HepG2 (cell line): ENCODE data around the gene SLC25A47. TPM values are rescaled to one million over a fixed set of nuclear protein-coding genes. Genes with fewer than 3 reads are reported as not detected.
A peak's percentile ranks its signal among the peaks of the same experiment; 100 is the strongest.

ENCODE experiments used
- ATAC-seq: fragments of 200-7000 bp; cut with Tn5 transposase; 3 replicates; pipeline ENCODE4 v1.9.1; 2020; ENCODE audit warnings: mild to moderate bottlenecking, moderate library complexity
- BruUV-seq: library from RNA; stranded (reverse); fragments of 400-500 nt; replicated peaks from 2 replicates; lab custom pipeline; 2021; lab: Mats Ljungman, UMichigan
- CTCF ChIA-PET: fragments of 300-600 bp; formaldehyde crosslinking; extraction: SDS; loops from one replicate; lab custom pipeline; 2021; ENCODE audit warnings: low total read pairs, inconsistent platforms, low intra/inter-chr PET ratio; lab: Yijun Ruan, JAX
- POLR2A ChIA-PET: fragments of 350-600 bp; sonication (Branson Sonifier 250); formaldehyde crosslinking; loops from one replicate; lab custom pipeline; 2020; ENCODE audit warnings: antibody characterized with exemption, inconsistent platforms; lab: Yijun Ruan, JAX
- DNase-seq: peaks from one replicate; pipeline ENCODE4 v3.0.0-alpha.2; 2015; ENCODE audit warnings: low spot score
- FAIRE-seq: peaks from 3 replicates; lab custom pipeline; 2011; peaks lifted over from hg19 to GRCh38; lab: Jason Lieb, UNC
- H2AFZ ChIP-seq: one replicate; pipeline ENCODE4 v1.6.1; 2011; ENCODE audit warnings: low read length, inconsistent platforms
- H3K27ac ChIP-seq: fragments of 300-600 bp; 3 replicates; pipeline ENCODE4 v1.8.0; 2011; ENCODE audit warnings: mixed run types, mild to moderate bottlenecking, mixed read lengths, low read length, inconsistent platforms; ENCODE audit not compliant: insufficient read depth; ENCODE audit errors: extremely low read length
- H3K27me3 ChIP-seq, 2 experiments: fragments of 200-600 bp in 1 of 2; 2 replicates in 1 of 2; 3 replicates in 1 of 2; pipeline versions ENCODE4 v1.6.0 to v1.8.0; 2011; ENCODE audit warnings: low read length in 2 of 2, mild to moderate bottlenecking in 2 of 2, moderate library complexity in 2 of 2, inconsistent platforms in 1 of 2; ENCODE audit not compliant: insufficient read depth in 2 of 2, control insufficient read depth in 1 of 2
- H3K36me3 ChIP-seq, 2 experiments: fragments of 200-600 bp in 1 of 2; replicated peaks in 1 of 2; 2 replicates in 1 of 2; 3 replicates in 1 of 2; pipeline versions ENCODE4 v1.5.1 to v1.8.0; 2011; ENCODE audit warnings: low read length in 2 of 2, inconsistent platforms in 1 of 2; ENCODE audit not compliant: insufficient read depth in 2 of 2, control insufficient read depth in 1 of 2
- H3K4me1 ChIP-seq: 2 replicates; pipeline ENCODE4 v1.5.1; 2012; ENCODE audit warnings: low read length, inconsistent platforms; ENCODE audit not compliant: insufficient read depth
- H3K4me2 ChIP-seq: 2 replicates; pipeline ENCODE4 v1.6.0; 2011; ENCODE audit warnings: low read depth, low read length, inconsistent platforms
- H3K4me3 ChIP-seq, 3 experiments: fragments of 200-600 bp in 1 of 3; sonication (generic), shearing (Covaris generic) in 1 of 3; replicated peaks in 1 of 3; 2 replicates each; pipeline ENCODE4 v1.5.1; 2011 to 2016; ENCODE audit warnings: low read length in 3 of 3, inconsistent platforms in 2 of 3, low read depth in 2 of 3, mild to moderate bottlenecking in 2 of 3, control low read depth in 1 of 3, mixed read lengths in 1 of 3; ENCODE audit not compliant: insufficient read depth in 1 of 3
- H3K79me2 ChIP-seq: one replicate; pipeline ENCODE4 v1.6.1; 2011; ENCODE audit warnings: low read length, inconsistent platforms; ENCODE audit not compliant: insufficient read depth
- H3K9ac ChIP-seq: 2 replicates; pipeline ENCODE4 v1.6.0; 2011; ENCODE audit warnings: mild to moderate bottlenecking, low read depth, low read length, inconsistent platforms; ENCODE audit not compliant: insufficient read depth
- H3K9me3 ChIP-seq: 2 replicates; pipeline ENCODE4 v1.5.1; 2012; ENCODE audit warnings: mild to moderate bottlenecking, low read length
- H4K20me1 ChIP-seq: 2 replicates; pipeline ENCODE4 v1.6.0; 2011; ENCODE audit warnings: inconsistent platforms, mild to moderate bottlenecking, low read length, moderate library complexity; ENCODE audit not compliant: insufficient read depth
- AHR ChIP-seq: IDR thresholded peaks from 2 replicates; pipeline ENCODE4 v1.6.1; 2018; ENCODE audit warnings: missing genetic modification reagents, missing compliant biosample characterization
- ATF6 ChIP-seq: sonication (generic); formaldehyde crosslinking; conservative IDR thresholded peaks from 2 replicates; pipeline ENCODE4 v1.4.0; 2020; ENCODE audit warnings: missing genetic modification reagents
- HNRNPL ChIP-seq: fragments of 200-400 bp; formaldehyde crosslinking; IDR thresholded peaks from 2 replicates; pipeline ENCODE4 v1.6.1; 2017; ENCODE audit warnings: mild to moderate bottlenecking, low read depth, low read length
- KAT7 ChIP-seq: IDR thresholded peaks from 2 replicates; pipeline ENCODE4 v1.6.1; 2018; ENCODE audit warnings: borderline replicate concordance, missing compliant biosample characterization
- NKX3-1 ChIP-seq: sonication (generic); formaldehyde crosslinking; IDR thresholded peaks from 2 replicates; pipeline ENCODE4 v1.5.0; 2020; ENCODE audit warnings: missing genetic modification reagents
- RARA ChIP-seq: IDR thresholded peaks from 2 replicates; pipeline ENCODE4 v1.6.1; 2016; ENCODE audit warnings: missing genetic modification reagents, missing compliant biosample characterization
- THAP8 ChIP-seq: sonication (generic); formaldehyde crosslinking; IDR thresholded peaks from 2 replicates; pipeline ENCODE4 v1.5.1; 2020; ENCODE audit warnings: missing genetic modification reagents, mild to moderate bottlenecking, borderline replicate concordance
- ZBTB4 ChIP-seq: sonication (generic); formaldehyde crosslinking; IDR thresholded peaks from 2 replicates; pipeline ENCODE4 v1.4.0; 2020; ENCODE audit warnings: missing genetic modification reagents, mild to moderate bottlenecking, borderline replicate concordance
- ZFY ChIP-seq: sonication (generic); formaldehyde crosslinking; IDR thresholded peaks from 2 replicates; pipeline ENCODE4 v1.4.0; 2020; ENCODE audit warnings: missing genetic modification reagents
- ZNF564 ChIP-seq: sonication (generic); formaldehyde crosslinking; IDR thresholded peaks from 2 replicates; pipeline ENCODE4 v1.8.1; 2023; ENCODE audit warnings: mild to moderate bottlenecking, missing genetic modification reagents
- ZNF609 ChIP-seq: sonication (generic); formaldehyde crosslinking; IDR thresholded peaks from 2 replicates; pipeline ENCODE4 v1.4.0; 2020; ENCODE audit warnings: mild to moderate bottlenecking, missing genetic modification reagents, borderline replicate concordance
- WGBS: methylation state at CpG from one replicate; pipeline ENCODE4 v1.1.6; 2017; ENCODE audit warnings: low lambda C conversion rate; 5-methylcytosine and 5-hydroxymethylcytosine counted together
- in situ Hi-C: cut with HindIII; loops from 2 replicates; pipeline ENCODE4 v1.10.0; 2017; ENCODE audit warnings: low pct_unique_long_range_greater_than_20kb; ENCODE audit not compliant: extremely low pct_ligation_motif_present
- intact Hi-C: fragments of 100-400 bp; cut with micrococcal nuclease; formaldehyde crosslinking; loops from one replicate; pipeline ENCODE4 v1.10.0; 2022; ENCODE audit not compliant: unreplicated experiment
- polyA plus RNA-seq, 8 experiments: library from polyadenylated mRNA; depleted of rRNA in 3 of 8; stranded (reverse) in 7 of 8; unstranded in 1 of 8; fragments of >200 nt; fragmentation: Illumina TruSeq in 4 of 8; extraction: Trizol in 4 of 8; gene quantifications; 2 replicates each; pipeline versions ENCODE4 v1.2.1 to v1.2.3, GENCODE V29; 2011 to 2016; ENCODE audit warnings: low read depth in 4 of 8, missing spikeins in 1 of 8, mixed read lengths in 1 of 8; ENCODE audit not compliant: insufficient read depth in 1 of 8
- total RNA-seq, 5 experiments: library from RNA; depleted of rRNA; stranded (reverse); fragments of >200 nt; fragmentation: Illumina TruSeq; extraction: Trizol; gene quantifications; 2 replicates each; pipeline ENCODE4 v1.2.3, GENCODE V29; 2016; ENCODE audit warnings: low read depth in 1 of 5

SLC25A47 gene
- total and polyA plus RNA-seq, 2 of the 13 experiments (the other 11 are each of a cell fraction or from before 2014, with no cell fraction given), result 1.0 to 1.7 TPM

GRCh38 chr14:100303179-100303578 lies 20.0 kb upstream of the SLC25A47 start:
- H3K79me2 ChIP-seq, result no peaks in the 10 kb centered on the region
- H3K4me2 ChIP-seq, result no peak overlapping the region
- H3K27ac ChIP-seq, result no peak overlapping the region
- H3K9ac ChIP-seq, result no peak overlapping the region
- no peaks in the 10 kb centered on the region; a peak in 1 of 5 replicates for H3K27me3 ChIP-seq
- intact Hi-C loops (no loop called here), in situ Hi-C loops (no loop called here)
- 47% methylated on average over 5 of the region's 8 CpGs for WGBS
- no peaks in the 10 kb centered on the region for H3K36me3 ChIP-seq
- no peak for ATAC-seq
- no peak for DNase-seq
- BruUV-seq, result no TSS peak
- peaks cover 33% of the 10 kb centered on the region for H3K4me1 ChIP-seq
- no peaks in the 10 kb centered on the region for H3K9me3 ChIP-seq
- no peak overlapping the region for H3K4me3 ChIP-seq
- H4K20me1 ChIP-seq, result no peaks in the 10 kb centered on the region; the same call in 1 of the 2 replicates
- H2AFZ ChIP-seq, result no peak overlapping the region
- FAIRE-seq, result peak; percentile 51
- ChIA-PET POLR2A (interaction anchor here (0.9 to 1.1 kb wide), 4 partner anchors 9 to 110 kb away, joined by 3 to 4 read pairs (median 4); no protein-coding TSS in a partner anchor), CTCF (interaction anchor here (1.4 kb wide), 1 partner anchor 74 kb away, joined by 14 read pairs; the partner anchor contains the start of gene WDR25)
- TF ChIP-seq ATF6 (no peak), HNRNPL (no peak), AHR (CRISPR knock-in tag) (no peak), ZNF564 (CRISPR knock-in tag) (no peak), ZNF609 (CRISPR knock-in tag) (no peak), ZBTB4 (CRISPR knock-in tag) (no peak), ZFY (CRISPR knock-in tag) (peak; percentile 17; the same call in 1 of the 2 replicates), THAP8 (CRISPR knock-in tag) (no peak), KAT7 (CRISPR knock-in tag) (no peak), NKX3-1 (CRISPR knock-in tag) (no peak), RARA (no peak)
